Psoas muscle (tissue), 8 donors: Measurements from ENCODE around the gene MDM1. TPM values are rescaled to one million over a fixed set of nuclear protein-coding genes. Genes with fewer than 3 reads are reported as not detected.

Experiments
- ATAC-seq, 4 donors: fragments of 200-7000 bp; cut with Tn5 transposase; one replicate each; pipeline ENCODE4 v1.9.1; 2020; ENCODE audit warnings: moderate library complexity in 3 of 4, mild to moderate bottlenecking in 2 of 4
- DNase-seq, 2 donors: peaks; one replicate each; pipeline ENCODE4 v3.0.0-alpha.2; 2020
- H3K27ac ChIP-seq: fragments of 200-600 bp; one replicate; pipeline ENCODE4 v1.8.0; 2022
- H3K27me3 ChIP-seq, 3 donors: fragments of 200-600 bp in 1 of 3; one replicate each; pipeline versions ENCODE4 v1.6.1 to v1.8.0; 2013 to 2022; ENCODE audit warnings: low read length in 2 of 3, mild to moderate bottlenecking in 2 of 3, moderate library complexity in 1 of 3; ENCODE audit not compliant: insufficient read depth in 3 of 3
- H3K36me3 ChIP-seq, 2 donors: fragments of 200-600 bp in 1 of 2; one replicate each; pipeline versions ENCODE4 v1.6.1 to v1.8.0; 2013 to 2022; ENCODE audit warnings: low read depth in 1 of 2, mild to moderate bottlenecking in 1 of 2, moderate library complexity in 1 of 2; ENCODE audit not compliant: insufficient read depth in 1 of 2
- H3K4me1 ChIP-seq: fragments of 200-600 bp; one replicate; pipeline ENCODE4 v1.8.0; 2022
- H3K4me3 ChIP-seq: fragments of 200-600 bp; one replicate; pipeline ENCODE4 v1.8.0; 2022; ENCODE audit warnings: mild to moderate bottlenecking
- H3K9me3 ChIP-seq: fragments of 200-600 bp; one replicate; pipeline ENCODE4 v1.8.0; 2022
- WGBS, 3 donors: extraction: QIAGEN DNeasy Blood & Tissue Kit; methylation state at CpG; one replicate each; pipeline versions ENCODE4 v1.1.6 to v1.1.7; 2013; 5-methylcytosine and 5-hydroxymethylcytosine counted together
- intact Hi-C, 2 donors: fragments of 100-400 bp; cut with DNase I; formaldehyde crosslinking; loops; one replicate each; pipeline versions ENCODE4 v1.11.0 to v1.14.2; 2022
- polyA plus RNA-seq, 3 donors: library from polyadenylated mRNA; stranded (reverse); fragments of 200-250 nt; gene quantifications; one replicate each; pipeline ENCODE4 v1.2.3, GENCODE V29; 2013
- total RNA-seq, 4 donors: library from RNA; stranded (reverse); fragmentation: NEBNext Ultra II Directional in 2 of 4; extraction: Animal tissue kit (Norgen Biotek cat#: 25700) in 2 of 4; gene quantifications; one replicate each; pipeline versions ENCODE4 v1.2.1 to v1.2.4, GENCODE V29; 2021 to 2023
- TF ChIP-seq, protein P1 (sequence below): fragments of 200-600 bp; IDR thresholded peaks from one replicate; pipeline ENCODE4 v1.8.0; 2022; ENCODE audit warnings: antibody characterized with exemption
- donor health status: healthy with polysubstance abuse.
- donor health status: DM: no; HTN: no; CAD: no; lungs with moderate emphysema.
- donor health status: Bipolar disorder and iron deficiency.
- donor health status: healthy.
- donor health status: DM: yes; HTN: yes; CAD: no.
- donor health status: DM: no; HTN: no; CAD: no.
- donor health status: DM: no; HTN: no; CAD: no.
- donor health status: DM: yes; HTN: yes; CAD: no.

MDM1 gene
- total and polyA plus RNA-seq, 7 donors, result 1.7 to 9.8 (median 3.5) TPM

DNA sequence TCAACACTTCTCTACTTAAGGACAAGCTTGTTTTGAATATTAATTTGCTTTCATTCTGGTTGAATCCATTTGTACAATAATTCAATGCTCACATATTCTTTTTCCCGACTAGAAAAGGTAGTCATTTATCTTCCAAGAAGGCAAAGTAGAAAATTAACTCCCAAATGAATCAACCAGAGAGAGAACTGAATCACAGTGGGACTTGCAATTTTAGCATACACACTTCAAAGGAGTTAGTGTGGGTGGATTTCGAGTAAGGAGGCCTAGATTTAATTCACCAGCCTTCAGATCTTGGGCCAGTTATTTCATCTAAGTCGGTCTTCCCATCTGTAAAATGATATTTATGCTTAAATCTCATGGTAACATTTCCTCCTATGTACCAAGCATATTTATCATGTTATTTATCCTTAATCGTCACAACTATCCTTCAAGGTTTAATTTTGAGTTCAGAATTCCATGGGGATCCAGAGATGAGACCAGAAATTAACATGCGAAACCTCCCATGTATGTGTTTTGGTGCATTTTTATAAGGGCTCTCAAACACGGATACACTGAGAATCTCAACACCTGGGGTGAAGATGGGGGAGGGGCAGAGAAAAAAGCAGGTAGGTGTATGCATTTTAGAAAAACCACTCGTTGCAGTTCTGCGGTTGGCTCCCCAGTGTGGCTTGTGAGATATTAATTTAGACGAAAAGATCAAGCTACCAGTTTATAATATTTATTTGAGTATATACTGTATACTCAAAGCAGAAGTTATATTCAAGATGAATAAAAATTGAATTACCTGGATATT lies 39.8 kb downstream of the MDM1 start:
- intact Hi-C loops, result no loop called here
- no peak for DNase-seq
- TF ChIP-seq, protein P1, sequence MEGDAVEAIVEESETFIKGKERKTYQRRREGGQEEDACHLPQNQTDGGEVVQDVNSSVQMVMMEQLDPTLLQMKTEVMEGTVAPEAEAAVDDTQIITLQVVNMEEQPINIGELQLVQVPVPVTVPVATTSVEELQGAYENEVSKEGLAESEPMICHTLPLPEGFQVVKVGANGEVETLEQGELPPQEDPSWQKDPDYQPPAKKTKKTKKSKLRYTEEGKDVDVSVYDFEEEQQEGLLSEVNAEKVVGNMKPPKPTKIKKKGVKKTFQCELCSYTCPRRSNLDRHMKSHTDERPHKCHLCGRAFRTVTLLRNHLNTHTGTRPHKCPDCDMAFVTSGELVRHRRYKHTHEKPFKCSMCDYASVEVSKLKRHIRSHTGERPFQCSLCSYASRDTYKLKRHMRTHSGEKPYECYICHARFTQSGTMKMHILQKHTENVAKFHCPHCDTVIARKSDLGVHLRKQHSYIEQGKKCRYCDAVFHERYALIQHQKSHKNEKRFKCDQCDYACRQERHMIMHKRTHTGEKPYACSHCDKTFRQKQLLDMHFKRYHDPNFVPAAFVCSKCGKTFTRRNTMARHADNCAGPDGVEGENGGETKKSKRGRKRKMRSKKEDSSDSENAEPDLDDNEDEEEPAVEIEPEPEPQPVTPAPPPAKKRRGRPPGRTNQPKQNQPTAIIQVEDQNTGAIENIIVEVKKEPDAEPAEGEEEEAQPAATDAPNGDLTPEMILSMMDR, result no peak
- H3K4me3 ChIP-seq, result no peak overlapping the region
- WGBS, 3 donors, result 83 to 85% (median 84%) methylated on average over 9 of the region's 9 CpGs
- H3K4me1 ChIP-seq, result peaks cover 22% of the 10 kb centered on the region
- peaks cover 0 to 3% of the 10 kb centered on the region in 2 donors for H3K36me3 ChIP-seq
- no peaks in the 10 kb centered on the region for H3K9me3 ChIP-seq
- ATAC-seq, result no peak
- no peaks in the 10 kb centered on the region for H3K27me3 ChIP-seq
- H3K27ac ChIP-seq, result no peak overlapping the region

DNA sequence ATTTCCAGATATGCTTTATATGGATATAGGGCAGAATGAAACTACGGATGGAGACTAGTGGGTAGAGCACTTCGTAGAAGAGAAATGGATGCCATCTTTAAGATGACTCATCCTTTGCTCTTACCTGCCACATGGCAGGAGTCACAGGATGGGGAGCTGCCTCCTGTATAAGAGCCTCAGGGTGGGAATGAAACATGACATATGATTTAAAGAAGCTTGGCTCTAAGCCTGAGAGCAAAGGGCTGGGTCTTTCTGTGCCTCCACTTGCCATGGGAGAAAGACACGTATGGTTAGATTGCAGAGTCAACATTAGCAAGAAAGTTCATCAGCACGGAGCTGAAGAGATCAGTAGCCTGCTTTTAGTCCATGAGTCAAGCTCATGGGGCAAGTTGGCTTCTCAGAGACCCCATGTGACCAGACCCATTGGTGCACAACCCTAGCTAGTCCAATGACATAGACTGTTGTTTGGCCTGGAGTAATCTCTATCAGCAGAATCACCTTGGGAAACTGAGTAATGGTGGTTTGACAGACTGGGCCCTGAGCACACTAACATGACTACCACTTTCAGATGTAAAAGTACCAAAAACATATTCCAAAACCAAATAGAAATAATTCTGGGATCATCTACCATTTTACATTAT lies 40.6 kb downstream of the MDM1 start:
- H3K9me3 ChIP-seq, result no peaks in the 10 kb centered on the region
- 91 to 98% (median 91%) methylated on average over 4 of the region's 4 CpGs for WGBS, 3 donors
- H3K4me1 ChIP-seq, result peaks cover 22% of the 10 kb centered on the region
- no peak overlapping the region for H3K4me3 ChIP-seq
- TF ChIP-seq, protein P1, result no peak
- ATAC-seq, result no peak
- H3K36me3 ChIP-seq, result peaks cover 0 to 3% of the 10 kb centered on the region in 2 donors
- intact Hi-C loops, result no loop called here
- no peak for DNase-seq
- H3K27ac ChIP-seq, result no peak overlapping the region
- no peaks in the 10 kb centered on the region for H3K27me3 ChIP-seq

GRCh38 chr12:68290126-68290525 lies 42.0 kb downstream of the MDM1 start:
- Histone ChIP-seq H3K4me3 (no peak overlapping the region), H3K4me1 (peaks cover 20% of the 10 kb centered on the region), H3K9me3 (no peaks in the 10 kb centered on the region), H3K36me3 (peaks cover 0 to 3% of the 10 kb centered on the region in 2 donors), H3K27me3 (no peaks in the 10 kb centered on the region), H3K27ac (no peak overlapping the region)
- no peak for DNase-seq
- 76 to 85% (median 82%) methylated on average over 6 of the region's 6 CpGs for WGBS, 3 donors
- intact Hi-C loops, result no loop called here
- ATAC-seq, result no peak
- TF ChIP-seq, protein P1, result no peak

DNA sequence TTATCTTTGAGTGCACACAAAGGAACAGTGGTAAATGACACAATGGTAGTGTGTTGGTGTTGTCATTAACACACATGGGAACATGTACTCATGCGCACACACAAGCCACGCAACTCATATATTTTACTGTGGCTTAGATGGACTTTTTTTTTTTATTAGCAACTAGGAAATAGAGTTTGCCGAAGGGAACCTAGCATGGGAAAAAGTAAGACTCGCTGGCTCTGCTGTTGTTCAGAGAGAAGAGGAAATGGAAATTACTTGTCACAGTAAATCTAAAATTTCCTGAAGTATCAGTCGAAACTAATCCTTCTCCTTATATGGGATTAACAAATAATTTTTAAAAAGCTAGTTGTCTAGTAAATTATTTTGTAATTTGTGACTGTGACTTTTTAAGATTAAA lies 45.1 kb downstream of the MDM1 start:
- intact Hi-C loops, result no loop called here
- WGBS, 3 donors, result 52 to 58% (median 52%) methylated on average over 5 of the region's 5 CpGs
- ATAC-seq (no peak), DNase-seq (no peak)
- H3K9me3 ChIP-seq, result no peaks in the 10 kb centered on the region
- no peaks in the 10 kb centered on the region for H3K4me1 ChIP-seq
- no peak overlapping the region for H3K4me3 ChIP-seq
- H3K27ac ChIP-seq, result no peak overlapping the region
- no peaks in the 10 kb centered on the region for H3K36me3 ChIP-seq
- TF ChIP-seq, protein P1, result no peak
- H3K27me3 ChIP-seq, result no peaks in the 10 kb centered on the region
